Keratinocyte (primary cell): ENCODE measurements around the gene TMEM229B. TPM values are rescaled to one million over a fixed set of nuclear protein-coding genes. Genes with fewer than 3 reads are reported as not detected.

Experiments
- DNase-seq: peaks from one replicate; pipeline ENCODE4 v3.0.0-alpha.2; 2011; ENCODE audit warnings: low read depth, missing footprints, low spot score
- FAIRE-seq: peaks from 2 replicates; lab custom pipeline; 2011; peaks lifted over from hg19 to GRCh38; lab: Jason Lieb, UNC
- H2AFZ ChIP-seq: 2 replicates; pipeline ENCODE4 v1.6.0; 2012; ENCODE audit warnings: low read length, control low read depth, inconsistent platforms; ENCODE audit not compliant: control insufficient read depth
- H3K27ac ChIP-seq: 2 replicates; pipeline ENCODE4 v1.5.1; 2011; ENCODE audit warnings: low read length; ENCODE audit not compliant: control insufficient read depth, insufficient read depth
- H3K27me3 ChIP-seq: 3 replicates; pipeline ENCODE4 v1.6.0; 2011; ENCODE audit warnings: low read length; ENCODE audit not compliant: control insufficient read depth, insufficient read depth; ENCODE audit errors: extremely low read depth
- H3K36me3 ChIP-seq, 2 experiments: 2 replicates in 1 of 2; 3 replicates in 1 of 2; pipeline ENCODE4 v1.5.1; 2011; ENCODE audit warnings: low read length in 2 of 2, mild to moderate bottlenecking in 1 of 2; ENCODE audit not compliant: control insufficient read depth in 2 of 2, insufficient read depth in 2 of 2; ENCODE audit errors: extremely low read depth in 1 of 2
- H3K4me1 ChIP-seq: 3 replicates; pipeline ENCODE4 v1.5.1; 2011; ENCODE audit warnings: low read length; ENCODE audit not compliant: control insufficient read depth, insufficient read depth; ENCODE audit errors: extremely low read depth
- H3K4me2 ChIP-seq: 3 replicates; pipeline ENCODE4 v1.6.0; 2011; ENCODE audit warnings: low read depth, low read length; ENCODE audit not compliant: control insufficient read depth, insufficient read depth; ENCODE audit errors: extremely low read depth
- H3K4me3 ChIP-seq, 3 experiments: fragments of 200-600 bp in 1 of 3; sonication (generic) in 1 of 3; 2 replicates in 2 of 3; 3 replicates in 1 of 3; pipeline ENCODE4 v1.5.1; 2011 to 2016; ENCODE audit warnings: low read length in 3 of 3, mild to moderate bottlenecking in 3 of 3, control low read depth in 2 of 3, inconsistent platforms in 1 of 3, low read depth in 1 of 3, mixed read lengths in 1 of 3, mixed run types in 1 of 3, moderate library complexity in 1 of 3; ENCODE audit not compliant: control insufficient read depth in 2 of 3, insufficient read depth in 2 of 3; ENCODE audit errors: extremely low read depth in 1 of 3
- H3K79me2 ChIP-seq: 2 replicates; pipeline ENCODE4 v1.6.0; 2012; ENCODE audit warnings: low read length; ENCODE audit not compliant: control insufficient read depth, insufficient read depth
- H3K9ac ChIP-seq: 3 replicates; pipeline ENCODE4 v1.6.0; 2011; ENCODE audit warnings: low read length; ENCODE audit not compliant: control insufficient read depth, insufficient read depth; ENCODE audit errors: extremely low read depth
- H3K9me1 ChIP-seq: 3 replicates; pipeline ENCODE4 v1.6.0; 2011; ENCODE audit warnings: low read length; ENCODE audit not compliant: control insufficient read depth, insufficient read depth; ENCODE audit errors: extremely low read depth
- H3K9me3 ChIP-seq: 2 replicates; pipeline ENCODE4 v1.5.1; 2012; ENCODE audit warnings: low read depth, low read length; ENCODE audit not compliant: control insufficient read depth
- H4K20me1 ChIP-seq: 3 replicates; pipeline ENCODE4 v1.6.0; 2011; ENCODE audit warnings: low read length; ENCODE audit not compliant: control insufficient read depth, insufficient read depth; ENCODE audit errors: extremely low read depth
- EZH2 ChIP-seq: IDR thresholded peaks from one replicate; pipeline ENCODE4 v1.6.1; 2012; ENCODE audit warnings: inconsistent platforms, mild to moderate bottlenecking, low read length, moderate library complexity
- dilution Hi-C: fragments of 300-500 bp; cut with MboI; formaldehyde crosslinking; loops from one replicate; pipeline ENCODE4 v1.7.0; 2020; ENCODE audit warnings: low sequenced_read_pairs; ENCODE audit not compliant: extremely low pct_ligation_motif_present
- polyA plus RNA-seq, 5 experiments: library from polyadenylated mRNA; depleted of rRNA in 3 of 5; stranded (reverse) in 3 of 5; stranded (forward) in 1 of 5; unstranded in 1 of 5; fragments of >200 nt; gene quantifications; 1 replicate in 1 of 5; 2 replicates in 3 of 5; 3 replicates in 1 of 5; pipeline versions ENCODE4 v1.2.1 to v1.2.3, GENCODE V29; 2011 to 2012; ENCODE audit warnings: missing spikeins in 2 of 5, low read depth in 1 of 5, low replicate concordance in 1 of 5
- TF ChIP-seq, protein P1 (sequence below), 3 experiments: IDR thresholded peaks in 1 of 3; conservative IDR thresholded peaks in 1 of 3; optimal IDR thresholded peaks in 1 of 3; 2 replicates in 2 of 3; 3 replicates in 1 of 3; pipeline versions ENCODE3 to v1.5.1; 2011; ENCODE audit warnings: low read length in 3 of 3, mild to moderate bottlenecking in 3 of 3, moderate library complexity in 2 of 3, control low read depth in 1 of 3, inconsistent platforms in 1 of 3; ENCODE audit not compliant: insufficient read depth in 2 of 3; ENCODE audit errors: extremely low read depth in 1 of 3

TMEM229B gene
- polyA plus RNA-seq, 1 donor (not counting 4 experiments of a cell fraction or from before 2014, with no cell fraction given) = 1.0 TPM

DNA sequence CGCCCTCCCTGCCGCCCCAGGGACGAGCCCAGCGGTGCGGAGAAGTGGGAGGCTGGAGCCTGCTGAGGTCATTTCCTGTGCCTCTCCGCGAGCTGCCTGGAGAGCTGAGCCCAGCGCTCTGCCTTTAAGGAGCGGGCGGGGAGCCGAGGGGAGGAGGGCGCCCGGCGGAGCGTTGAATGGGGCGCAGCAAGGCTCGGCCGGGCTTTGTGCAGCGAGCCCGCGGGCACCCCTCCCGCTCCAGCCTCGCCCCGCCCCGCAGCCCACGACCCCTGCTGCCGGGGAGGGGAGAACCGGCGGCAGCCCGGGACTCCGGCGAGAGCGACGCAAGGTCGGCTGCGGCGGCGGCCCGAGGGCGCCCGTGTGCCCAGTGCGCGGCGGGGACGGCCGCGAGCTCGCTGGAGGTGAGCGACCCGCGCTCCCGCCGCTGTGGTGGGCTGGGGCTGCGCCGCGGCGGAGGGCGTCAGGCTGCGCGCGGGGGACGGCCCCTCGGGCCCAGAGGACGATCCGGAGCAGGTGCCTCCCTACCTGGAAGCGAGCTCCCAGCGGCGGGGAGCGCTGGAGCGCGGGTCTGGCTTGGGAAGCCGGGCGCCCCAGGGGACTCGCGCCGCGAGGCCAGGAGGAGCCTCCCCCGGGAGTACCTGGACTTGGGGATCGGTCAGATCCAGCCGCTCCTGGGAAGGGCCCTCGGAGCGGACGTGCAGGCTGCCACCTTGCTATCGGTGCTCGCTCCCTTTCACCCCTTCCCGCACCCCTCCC is 44.7 kb upstream of the TMEM229B start, which contains the start of gene PLEKHH1:
PLEKHH1 (plus strand) TSS at position 293 of the 756 bp plus-strand sequence. CDS start 8,578 bp downstream, outside the sequence.
- peaks cover 4% of the 10 kb centered on the region for H3K4me1 ChIP-seq
- no peaks in the 10 kb centered on the region for H3K9me3 ChIP-seq
- DNase-seq (no peak), FAIRE-seq (no peak)
- no peak for TF ChIP-seq EZH2
- TF ChIP-seq, protein P1, sequence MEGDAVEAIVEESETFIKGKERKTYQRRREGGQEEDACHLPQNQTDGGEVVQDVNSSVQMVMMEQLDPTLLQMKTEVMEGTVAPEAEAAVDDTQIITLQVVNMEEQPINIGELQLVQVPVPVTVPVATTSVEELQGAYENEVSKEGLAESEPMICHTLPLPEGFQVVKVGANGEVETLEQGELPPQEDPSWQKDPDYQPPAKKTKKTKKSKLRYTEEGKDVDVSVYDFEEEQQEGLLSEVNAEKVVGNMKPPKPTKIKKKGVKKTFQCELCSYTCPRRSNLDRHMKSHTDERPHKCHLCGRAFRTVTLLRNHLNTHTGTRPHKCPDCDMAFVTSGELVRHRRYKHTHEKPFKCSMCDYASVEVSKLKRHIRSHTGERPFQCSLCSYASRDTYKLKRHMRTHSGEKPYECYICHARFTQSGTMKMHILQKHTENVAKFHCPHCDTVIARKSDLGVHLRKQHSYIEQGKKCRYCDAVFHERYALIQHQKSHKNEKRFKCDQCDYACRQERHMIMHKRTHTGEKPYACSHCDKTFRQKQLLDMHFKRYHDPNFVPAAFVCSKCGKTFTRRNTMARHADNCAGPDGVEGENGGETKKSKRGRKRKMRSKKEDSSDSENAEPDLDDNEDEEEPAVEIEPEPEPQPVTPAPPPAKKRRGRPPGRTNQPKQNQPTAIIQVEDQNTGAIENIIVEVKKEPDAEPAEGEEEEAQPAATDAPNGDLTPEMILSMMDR (optimal IDR thresholded peaks at IDR 0.05 in 1 of 3, IDR thresholded peaks at IDR 0.05 in 1 of 3, conservative IDR thresholded peaks at IDR 0.05 in 1 of 3; ENCODE audit: extremely low read depth in 1 of 3, insufficient read depth in 2 of 3, low read length in 3 of 3) = peak in 1 of 3 experiments; percentile 8
- no peak within 1 kb of the TSS for H3K27ac ChIP-seq
- dilution Hi-C loops = no loop called here
- H3K4me2 ChIP-seq = peak within 1 kb of the TSS; percentile 83
- H4K20me1 ChIP-seq = no peaks in the 10 kb centered on the region
- peaks cover 0 to 5% of the 10 kb centered on the region in 2 experiments for H3K36me3 ChIP-seq
- H3K9ac ChIP-seq = peak within 1 kb of the TSS; percentile 59
- H2AFZ ChIP-seq = peak within 1 kb of the TSS; percentile 41
- peak within 1 kb of the TSS; percentile 43 to 66 (median 62) for H3K4me3 ChIP-seq
- no peaks in the 10 kb centered on the region for H3K27me3 ChIP-seq
- no peaks in the 10 kb centered on the region for H3K9me1 ChIP-seq
- no peaks in the 10 kb centered on the region for H3K79me2 ChIP-seq

- H3K9ac ChIP-seq = peak overlapping the region; percentile 59
- FAIRE-seq (no peak), DNase-seq (no peak)
- no peaks in the 10 kb centered on the region for H3K9me1 ChIP-seq
- no peaks in the 10 kb centered on the region for H3K27me3 ChIP-seq
- H2AFZ ChIP-seq = peak overlapping the region; percentile 41
- H3K4me3 ChIP-seq = peak overlapping the region; percentile 43 to 66 (median 62)
- H3K4me1 ChIP-seq = peaks cover 3% of the 10 kb centered on the region
- H3K9me3 ChIP-seq = no peaks in the 10 kb centered on the region
- dilution Hi-C loops = no loop called here
- TF ChIP-seq, protein P1 (optimal IDR thresholded peaks at IDR 0.05 in 1 of 3, IDR thresholded peaks at IDR 0.05 in 1 of 3, conservative IDR thresholded peaks at IDR 0.05 in 1 of 3; ENCODE audit: extremely low read depth in 1 of 3, insufficient read depth in 2 of 3, low read length in 3 of 3) = no peak
- no peak for TF ChIP-seq EZH2
- H3K36me3 ChIP-seq = peaks cover 0 to 5% of the 10 kb centered on the region in 2 experiments
- H3K79me2 ChIP-seq = no peaks in the 10 kb centered on the region
- H4K20me1 ChIP-seq = no peaks in the 10 kb centered on the region
- peak overlapping the region; percentile 83 for H3K4me2 ChIP-seq
- no peak overlapping the region for H3K27ac ChIP-seq
Observed at GRCh38 chr14:67532606-67532997, 44.1 kb upstream of the TMEM229B start.
